Measurements from ENCODE around the gene UNC45B. TPM values are rescaled to one million over a fixed set of nuclear protein-coding genes. Genes with fewer than 3 reads are reported as not detected.

UNC45B gene
- not detected in 2 replicates for total RNA-seq

GRCh38 chr17:35147375-35147905, at the start of gene UNC45B:
UNC45B (plus strand) TSS chr17:35147817; CDS start chr17:35148264, 447 bp downstream.

GRCh38 chr17:35119370-35120165, 28.0 kb upstream of the UNC45B start, which contains the start of gene RAD51D:
RAD51D (minus strand) TSS chr17:35119860; CDS start chr17:35119613, 247 bp downstream.

GRCh38 chr17:35121315-35121714, 26.3 kb upstream of the UNC45B start, which contains the start of gene FNDC8:
FNDC8 (plus strand) TSS chr17:35121615; CDS start chr17:35121694, 79 bp downstream.

GRCh38 chr17:35141681-35142466, 5.7 kb upstream of the UNC45B start, which contains the start of gene NLE1:
NLE1 (minus strand) TSS chr17:35142303; CDS start chr17:35142275, 28 bp downstream.

GRCh38 chr17:35194001-35194400, 46.4 kb downstream of the UNC45B start, which contains the start of gene SLC35G3:
SLC35G3 (minus strand) TSS chr17:35194393; CDS start chr17:35194307, 86 bp downstream.

Other genes starting within 250 kb of the UNC45B start
- 0.37 and 0.78 TPM in 2 replicates for gene CCT6B, start 186.4 kb upstream of the UNC45B start, total RNA-seq
- gene ZNF830, start 186.3 kb upstream of the UNC45B start, total RNA-seq = 9.4 and 9.6 TPM in 2 replicates
- gene LIG3, start 167.3 kb upstream of the UNC45B start, total RNA-seq = 18.0 and 31.9 TPM in 2 replicates
- 21.3 and 26.8 TPM in 2 replicates for gene RFFL, start 84.1 kb upstream of the UNC45B start, total RNA-seq
- gene RAD51D, start 28.0 kb upstream of the UNC45B start, total RNA-seq = 6.2 and 11.9 TPM in 2 replicates
- gene FNDC8, start 26.2 kb upstream of the UNC45B start, total RNA-seq = not detected in 2 replicates
- gene NLE1, start 5.5 kb upstream of the UNC45B start, total RNA-seq = 28.7 and 31.1 TPM in 2 replicates
- not detected in 2 replicates for gene SLC35G3, start 46.6 kb downstream of the UNC45B start, total RNA-seq
- 47.4 and 55.3 TPM in 2 replicates for gene SLFN5, start 95.3 kb downstream of the UNC45B start, total RNA-seq
- 87.5 and 142 TPM in 2 replicates for gene SLFN11, start 225.8 kb downstream of the UNC45B start, total RNA-seq